Activated CD4-positive, alpha-beta T cell treated with anti-CD3 and anti-CD28 coated beads, Interleukin-2, Interleukin-4, amounts not matched to agents 100 ng/mL and 50 ng/mL, durations not matched to agents 16 hours and 8 hours (primary cell): ENCODE measurements around the gene IST1.
"Not testable (repeated sequence)": the region's sequence is repeated elsewhere in the genome, so short reads cannot be mapped to it uniquely, and the experiment has no call there.

Source experiments
- DNase-seq: peaks from one replicate; pipeline ENCODE4 v3.0.0-alpha.2; 2020; ENCODE audit warnings: low spot score

IST1 gene

GRCh38 chr16:71894921-71895678, at the start of gene IST1:
Gene IST1, plus strand, starts transcription at chr16:71895531. Its CDS starts 20,110 bp downstream, at chr16:71915641.
- peak; percentile 98 for DNase-seq

- DNase-seq = peak; percentile 93
Observed at GRCh38 chr16:71845639-71846430, 49.5 kb upstream of the IST1 start, which contains the start of gene ATXN1L. Gene ATXN1L, plus strand, starts transcription at chr16:71845976. Its CDS starts 3,765 bp downstream, at chr16:71849741.

GRCh38 chr16:71846431-71846830, 48.9 kb upstream of the IST1 start:
- no peak for DNase-seq

GRCh38 chr16:71847096-71847495, 48.2 kb upstream of the IST1 start:
- DNase-seq = no peak

- DNase-seq = no peak
Observed at GRCh38 chr16:71848622-71849021, 46.7 kb upstream of the IST1 start.

GRCh38 chr16:71851746-71852145, 43.6 kb upstream of the IST1 start:
- no peak for DNase-seq

GRCh38 chr16:71852158-71852557, 43.2 kb upstream of the IST1 start:
- no peak for DNase-seq

GRCh38 chr16:71852561-71852960, 42.8 kb upstream of the IST1 start:
- DNase-seq = no peak

GRCh38 chr16:71853413-71853812, 41.9 kb upstream of the IST1 start:
- no peak for DNase-seq

GRCh38 chr16:71854369-71854948, 40.9 kb upstream of the IST1 start:
- DNase-seq = no peak

GRCh38 chr16:71855937-71856662, 39.2 kb upstream of the IST1 start:
- DNase-seq = peak; percentile 42

- no peak for DNase-seq
Observed at GRCh38 chr16:71859762-71860521, 35.4 kb upstream of the IST1 start.

GRCh38 chr16:71863995-71864394, 31.3 kb upstream of the IST1 start:
- DNase-seq = no peak

GRCh38 chr16:71865173-71865863, 30.0 kb upstream of the IST1 start:
- no peak for DNase-seq

- DNase-seq = not testable (repeated sequence)
Observed at GRCh38 chr16:71867175-71867574, 28.2 kb upstream of the IST1 start.

- no peak for DNase-seq
Observed at GRCh38 chr16:71867939-71868338, 27.4 kb upstream of the IST1 start.

- DNase-seq = no peak
Observed at GRCh38 chr16:71869089-71869488, 26.2 kb upstream of the IST1 start.

- DNase-seq = no peak
Observed at GRCh38 chr16:71870818-71871217, 24.5 kb upstream of the IST1 start.

- no peak for DNase-seq
Observed at GRCh38 chr16:71873199-71873598, 22.1 kb upstream of the IST1 start.

- no peak for DNase-seq
Observed at GRCh38 chr16:71878911-71879310, 16.4 kb upstream of the IST1 start.

- DNase-seq = no peak
Observed at GRCh38 chr16:71880176-71880575, 15.2 kb upstream of the IST1 start.
